Muscle layer of duodenum (tissue), 2 donors: ENCODE measurements around the gene PPIL1.
"Not testable (repeated sequence)": the region's sequence is repeated elsewhere in the genome, so short reads cannot be mapped to it uniquely, and the experiment has no call there.

Source experiments
- H3K27ac ChIP-seq: one replicate; pipeline ENCODE4 v1.7.0; 2013; ENCODE audit warnings: mild to moderate bottlenecking, low read length
- H3K27me3 ChIP-seq: one replicate; pipeline ENCODE4 v1.7.0; 2013; ENCODE audit warnings: low read depth, mild to moderate bottlenecking, control low read depth, low read length
- H3K36me3 ChIP-seq, 2 donors: one replicate each; pipeline ENCODE4 v1.7.0; 2013; ENCODE audit warnings: low read length in 2 of 2, control low read depth in 1 of 2, mild to moderate bottlenecking in 1 of 2; ENCODE audit not compliant: insufficient read depth in 2 of 2, control insufficient read depth in 1 of 2
- H3K4me1 ChIP-seq, 2 donors: one replicate each; pipeline ENCODE4 v1.7.0; 2013; ENCODE audit warnings: low read length in 2 of 2, mild to moderate bottlenecking in 2 of 2, control low read depth in 1 of 2, moderate library complexity in 1 of 2; ENCODE audit not compliant: insufficient read depth in 2 of 2, control insufficient read depth in 1 of 2
- H3K4me3 ChIP-seq, 2 donors: one replicate each; pipeline ENCODE4 v1.7.0; 2013; ENCODE audit warnings: low read length in 2 of 2, low read depth in 1 of 2, mild to moderate bottlenecking in 1 of 2
- H3K9me3 ChIP-seq, 2 donors: one replicate each; pipeline ENCODE4 v1.7.0; 2013; ENCODE audit warnings: low read length in 2 of 2, control low read depth in 1 of 2, mild to moderate bottlenecking in 1 of 2; ENCODE audit not compliant: control insufficient read depth in 1 of 2
- donor health status: healthy.

Gene PPIL1

GRCh38 chr6:36908747-36909146 lies 34.1 kb upstream of the PPIL1 start:
- no peaks in the 10 kb centered on the region for H3K9me3 ChIP-seq

GRCh38 chr6:36907781-36908180 lies 33.2 kb upstream of the PPIL1 start:
- no peaks in the 10 kb centered on the region for H3K27me3 ChIP-seq
- peaks cover 18 to 28% of the 10 kb centered on the region in 2 donors for H3K36me3 ChIP-seq
- H3K27ac ChIP-seq: peak overlapping the region; percentile 39
- peaks cover 0 to 30% of the 10 kb centered on the region in 2 donors for H3K4me1 ChIP-seq
- no peaks in the 10 kb centered on the region for H3K9me3 ChIP-seq
- no peak overlapping the region for H3K4me3 ChIP-seq

More at GRCh38 chr6:36908747-36909146, 34.1 kb upstream of the PPIL1 start:
- Histone ChIP-seq H3K4me1 (peaks cover 0 to 30% of the 10 kb centered on the region in 2 donors), H3K27me3 (no peaks in the 10 kb centered on the region), H3K4me3 (no peak overlapping the region), H3K27ac (no peak overlapping the region), H3K36me3 (peaks cover 22 to 29% of the 10 kb centered on the region in 2 donors)

- Histone ChIP-seq H3K36me3 (peaks cover 24 to 28% of the 10 kb centered on the region in 2 donors), H3K27me3 (no peaks in the 10 kb centered on the region), H3K4me1 (peaks cover 0 to 30% of the 10 kb centered on the region in 2 donors), H3K27ac (no peak overlapping the region), H3K9me3 (no peaks in the 10 kb centered on the region), H3K4me3 (no peak overlapping the region)
Observed at GRCh38 chr6:36906539-36907325, 32.1 kb upstream of the PPIL1 start.

DNA sequence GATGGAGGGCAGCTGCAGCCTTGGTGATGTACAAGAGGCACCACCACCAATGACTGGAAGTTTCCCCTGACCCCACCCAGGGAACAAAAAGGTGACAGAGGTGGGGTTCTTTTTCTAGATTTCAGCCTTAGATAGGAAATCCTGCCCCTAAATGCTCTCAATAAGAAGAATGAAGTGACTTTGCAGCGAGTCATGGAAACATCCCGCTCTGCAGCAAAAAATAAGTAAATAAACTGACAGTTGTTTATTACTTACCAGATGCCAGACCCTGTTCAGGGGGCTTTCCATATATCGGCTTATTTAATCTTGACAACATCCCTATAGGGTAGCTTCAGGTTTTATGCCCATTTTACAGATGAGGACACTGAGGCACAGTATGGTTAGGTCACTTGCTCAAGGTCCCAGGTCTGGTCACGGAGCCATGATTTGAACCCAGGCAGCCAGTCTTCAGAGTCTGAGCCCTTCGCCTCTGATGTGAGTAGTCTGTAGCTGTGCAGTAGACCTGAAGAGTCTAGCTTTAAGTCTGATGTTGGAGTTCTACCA lies 30.3 kb upstream of the PPIL1 start:
- H3K27me3 ChIP-seq: no peaks in the 10 kb centered on the region
- H3K9me3 ChIP-seq: no peaks in the 10 kb centered on the region
- H3K36me3 ChIP-seq: peaks cover 24 to 31% of the 10 kb centered on the region in 2 donors
- H3K4me3 ChIP-seq: no peak overlapping the region
- peaks cover 0 to 30% of the 10 kb centered on the region in 2 donors for H3K4me1 ChIP-seq
- H3K27ac ChIP-seq: no peak overlapping the region

GRCh38 chr6:36904114-36904513 lies 29.5 kb upstream of the PPIL1 start:
- peak overlapping the region; percentile 12 for H3K27ac ChIP-seq
- no peak overlapping the region for H3K4me3 ChIP-seq
- H3K27me3 ChIP-seq: no peaks in the 10 kb centered on the region
- H3K36me3 ChIP-seq: peaks cover 24 to 36% of the 10 kb centered on the region in 2 donors
- peaks cover 0 to 30% of the 10 kb centered on the region in 2 donors for H3K4me1 ChIP-seq
- no peaks in the 10 kb centered on the region for H3K9me3 ChIP-seq

- Histone ChIP-seq H3K36me3 (peaks cover 8 to 35% of the 10 kb centered on the region in 2 donors), H3K9me3 (no peaks in the 10 kb centered on the region)
Observed at GRCh38 chr6:36897609-36898008, 23.0 kb upstream of the PPIL1 start.

GRCh38 chr6:36893976-36894932 lies 19.7 kb upstream of the PPIL1 start:
- Histone ChIP-seq H3K36me3 (peaks cover 0 to 23% of the 10 kb centered on the region in 2 donors), H3K27ac (no peak overlapping the region), H3K4me3 (no peak overlapping the region), H3K27me3 (no peaks in the 10 kb centered on the region), H3K4me1 (peaks cover 0 to 3% of the 10 kb centered on the region in 2 donors), H3K9me3 (no peaks in the 10 kb centered on the region)

More at GRCh38 chr6:36897609-36898008, 23.0 kb upstream of the PPIL1 start:
- Histone ChIP-seq H3K27ac (no peak overlapping the region), H3K4me1 (no peaks in the 10 kb centered on the region), H3K4me3 (no peak overlapping the region), H3K27me3 (no peaks in the 10 kb centered on the region)

GRCh38 chr6:36891153-36891552 lies 16.6 kb upstream of the PPIL1 start:
- not testable (repeated sequence) for H3K27me3 ChIP-seq, H3K4me3 ChIP-seq, H3K9me3 ChIP-seq, H3K27ac ChIP-seq
- Histone ChIP-seq H3K4me1 (peaks cover 6 to 24% of the 10 kb centered on the region in 2 donors), H3K36me3 (peaks cover 0 to 18% of the 10 kb centered on the region in 2 donors)

DNA sequence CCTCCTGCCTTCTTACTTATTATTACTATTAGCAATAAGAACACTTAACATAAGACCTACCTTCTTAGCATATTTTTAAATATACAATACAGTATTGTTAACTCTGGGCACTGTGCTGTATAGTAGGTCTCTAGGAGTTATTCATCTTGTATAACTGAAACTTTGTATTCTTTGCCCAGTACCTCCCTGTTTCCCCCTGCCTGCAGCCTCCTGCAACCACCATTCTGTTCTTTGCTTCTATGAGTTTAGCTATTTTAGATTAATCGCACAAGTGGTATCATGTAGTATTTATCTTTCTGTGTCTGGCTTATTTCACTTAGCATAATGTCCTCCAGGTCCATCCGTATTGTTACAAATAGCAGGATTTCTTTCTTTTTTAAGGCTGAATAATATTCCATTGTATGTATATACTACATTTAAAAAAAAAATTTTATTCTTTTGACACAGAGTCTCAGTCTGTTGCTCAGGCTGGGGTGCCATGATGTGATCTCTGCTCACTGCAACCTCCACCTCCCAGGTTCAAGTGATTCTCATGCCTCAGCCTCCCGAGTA lies 15.6 kb upstream of the PPIL1 start:
- peaks cover 9 to 27% of the 10 kb centered on the region in 2 donors for H3K4me1 ChIP-seq
- H3K9me3 ChIP-seq: no peaks in the 10 kb centered on the region
- H3K27me3 ChIP-seq: no peaks in the 10 kb centered on the region
- no peak overlapping the region for H3K4me3 ChIP-seq
- H3K27ac ChIP-seq: no peak overlapping the region
- H3K36me3 ChIP-seq: peaks cover 0 to 18% of the 10 kb centered on the region in 2 donors

DNA sequence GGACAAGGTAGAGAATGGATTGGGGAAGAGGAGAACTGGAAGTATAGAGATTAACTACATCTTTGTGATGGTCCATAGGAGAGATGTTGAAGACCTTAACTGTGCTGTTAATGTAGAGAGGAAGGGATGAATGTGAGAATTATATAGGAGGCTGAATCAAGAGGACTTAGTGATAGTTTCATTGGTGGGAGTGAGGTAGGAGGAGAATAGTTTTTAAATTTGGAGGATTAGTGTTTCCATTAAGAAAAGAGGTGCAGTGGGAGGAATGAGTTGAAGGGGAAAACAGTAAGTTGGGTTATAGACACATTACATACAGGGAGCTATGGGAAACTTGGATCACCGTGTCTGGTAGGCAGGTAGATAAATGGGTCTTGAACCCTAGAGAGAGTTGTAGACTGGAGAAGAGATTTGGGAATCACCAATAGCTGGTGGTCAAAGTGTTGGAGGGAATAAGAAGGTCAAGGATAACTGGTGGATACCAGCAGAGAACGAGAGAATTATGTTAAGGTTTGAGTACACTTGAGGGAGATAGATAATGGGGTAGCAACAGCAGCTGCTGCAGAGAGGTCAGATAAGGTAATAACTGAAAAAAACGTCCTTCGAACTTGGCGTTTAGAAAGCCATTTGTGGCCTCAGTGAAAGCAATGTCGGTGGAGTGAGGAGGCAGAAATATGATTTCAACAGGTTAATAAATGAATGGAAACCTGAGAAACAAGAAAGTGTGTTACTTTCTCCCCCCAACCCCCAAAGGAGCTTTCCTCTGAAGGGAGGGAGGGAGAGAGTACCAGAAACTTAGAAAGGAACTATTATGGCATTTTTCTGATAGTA lies 14.3 kb upstream of the PPIL1 start:
- no peaks in the 10 kb centered on the region for H3K27me3 ChIP-seq
- H3K9me3 ChIP-seq: no peaks in the 10 kb centered on the region
- no peak overlapping the region for H3K4me3 ChIP-seq
- H3K36me3 ChIP-seq: peaks cover 0 to 6% of the 10 kb centered on the region in 2 donors
- peaks cover 9 to 30% of the 10 kb centered on the region in 2 donors for H3K4me1 ChIP-seq
- no peak overlapping the region for H3K27ac ChIP-seq
